Breast epithelium (tissue), 4 donors: ENCODE measurements around the gene GALNTL6. TPM values are rescaled to one million over a fixed set of nuclear protein-coding genes. Genes with fewer than 3 reads are reported as not detected.

Experiments used
- DNase-seq, 2 donors: peaks; one replicate each; pipeline ENCODE4 v3.0.0-alpha.2; 2019; ENCODE audit warnings: low spot score in 2 of 2
- H3K27ac ChIP-seq, 2 donors: fragments of 200-600 bp; sonication (generic) in 1 of 2; one replicate each; pipeline ENCODE4 v1.5.1; 2016 to 2019; ENCODE audit warnings: mild to moderate bottlenecking in 1 of 2
- H3K27me3 ChIP-seq, 2 donors: fragments of 200-600 bp; sonication (generic) in 1 of 2; one replicate each; pipeline versions ENCODE4 v1.5.1 to v1.6.0; 2017 to 2019; ENCODE audit warnings: control low read depth in 1 of 2, mild to moderate bottlenecking in 1 of 2
- H3K36me3 ChIP-seq: fragments of 200-600 bp; one replicate; pipeline ENCODE4 v1.5.1; 2019
- H3K4me1 ChIP-seq, 2 donors: fragments of 200-600 bp; sonication (generic); one replicate each; pipeline ENCODE4 v1.5.1; 2016 to 2019; ENCODE audit warnings: control low read depth in 1 of 2
- H3K4me3 ChIP-seq, 3 donors: fragments of 200-600 bp; sonication (generic); 1 replicate in 2 of 3; 2 replicates in 1 of 3; pipeline ENCODE4 v1.5.1; 2016 to 2019; ENCODE audit warnings: mild to moderate bottlenecking in 3 of 3, moderate library complexity in 2 of 3
- H3K9me3 ChIP-seq, 2 donors: fragments of 200-600 bp; sonication (generic) in 1 of 2; one replicate each; pipeline ENCODE4 v1.5.1; 2016 to 2019; ENCODE audit warnings: control low read depth in 1 of 2
- CTCF ChIP-seq, 3 donors: fragments of 450-650 bp; IDR thresholded peaks; one replicate each; pipeline ENCODE4 v1.5.1; 2016 to 2017; ENCODE audit warnings: antibody characterized with exemption in 3 of 3, mild to moderate bottlenecking in 3 of 3, moderate library complexity in 3 of 3
- POLR2A ChIP-seq: fragments of 450-650 bp; IDR thresholded peaks from one replicate; pipeline ENCODE4 v1.6.1; 2016; ENCODE audit warnings: antibody characterized with exemption, mild to moderate bottlenecking, moderate library complexity
- POLR2AphosphoS5 ChIP-seq, 3 donors: sonication (generic); formaldehyde crosslinking; IDR thresholded peaks; one replicate each; pipeline ENCODE4 v1.6.1; 2017; ENCODE audit warnings: antibody characterized with exemption in 3 of 3
- intact Hi-C: fragments of 100-400 bp; cut with DNase I; formaldehyde crosslinking; loops from one replicate; pipeline ENCODE4 v1.15.1; 2023; ENCODE audit warnings: low total_unique reads
- total RNA-seq, 3 donors: library from RNA; depleted of rRNA; stranded (reverse); fragments of >200 nt; gene quantifications; one replicate each; pipeline ENCODE4 v1.1.0, GENCODE V29; 2016

The GALNTL6 gene
- total RNA-seq, 3 donors from 2014 or later, result 0.29 to 0.98 TPM; not detected in 1

DNA sequence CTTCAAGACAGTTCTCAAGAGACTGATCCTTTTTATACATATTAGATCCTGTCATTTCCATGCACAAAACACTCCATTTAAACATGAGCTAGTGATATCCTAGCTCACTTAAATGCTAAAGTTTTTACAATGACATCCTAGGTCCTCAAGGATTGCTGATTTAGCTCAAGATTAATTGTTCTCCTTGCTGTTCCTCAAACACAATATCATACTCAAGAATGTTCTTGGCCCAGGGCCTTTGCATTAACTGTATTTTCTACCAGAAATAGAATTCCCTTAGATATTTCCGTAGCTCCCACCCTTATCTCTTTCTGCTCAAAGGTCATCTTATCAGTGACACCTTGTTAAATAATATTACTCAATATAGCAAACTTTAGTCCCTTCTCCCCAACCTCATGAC is 270.1 kb downstream of the GALNTL6 start:
- no peak overlapping the region for H3K4me3 ChIP-seq
- no peaks in the 10 kb centered on the region for H3K27me3 ChIP-seq
- H3K27ac ChIP-seq, result no peak overlapping the region
- peaks cover 0 to 4% of the 10 kb centered on the region in 2 donors for H3K9me3 ChIP-seq
- no peaks in the 10 kb centered on the region for H3K4me1 ChIP-seq
- no peaks in the 10 kb centered on the region for H3K36me3 ChIP-seq
- intact Hi-C loops, result no loop called here
- no peak for DNase-seq
- no peak for TF ChIP-seq CTCF (IDR thresholded peaks at IDR 0.05)
- no peak for TF ChIP-seq POLR2A
- TF ChIP-seq POLR2AphosphoS5 (IDR thresholded peaks at IDR 0.05), result no peak

DNA sequence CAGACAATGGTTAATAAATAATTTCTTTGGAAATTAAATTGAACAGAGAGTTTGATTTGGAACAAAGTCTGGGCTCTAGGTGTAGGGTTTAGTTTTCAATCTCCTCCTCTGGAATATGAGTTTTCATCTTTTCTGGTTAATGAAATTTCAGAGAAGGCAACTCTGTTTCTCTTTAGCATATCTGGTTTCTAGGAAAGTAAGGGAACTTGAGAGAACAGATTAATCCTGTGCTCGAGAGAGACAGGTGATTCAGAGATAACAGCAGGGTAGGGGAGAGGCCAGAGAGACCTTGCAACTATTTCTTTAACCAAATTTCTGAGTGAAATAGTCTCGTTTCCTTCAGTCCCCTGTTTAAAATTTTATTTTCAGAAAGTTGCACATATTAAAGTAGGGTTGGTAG is 275.4 kb downstream of the GALNTL6 start:
- intact Hi-C loops, result no loop called here
- Histone ChIP-seq H3K4me3 (no peak overlapping the region), H3K4me1 (no peaks in the 10 kb centered on the region), H3K36me3 (no peaks in the 10 kb centered on the region), H3K27me3 (no peaks in the 10 kb centered on the region), H3K27ac (no peak overlapping the region), H3K9me3 (peaks cover 0 to 8% of the 10 kb centered on the region in 2 donors)
- no peak for DNase-seq
- TF ChIP-seq POLR2AphosphoS5 (IDR thresholded peaks at IDR 0.05), result no peak
- no peak for TF ChIP-seq POLR2A
- TF ChIP-seq CTCF (IDR thresholded peaks at IDR 0.05), result no peak

DNA sequence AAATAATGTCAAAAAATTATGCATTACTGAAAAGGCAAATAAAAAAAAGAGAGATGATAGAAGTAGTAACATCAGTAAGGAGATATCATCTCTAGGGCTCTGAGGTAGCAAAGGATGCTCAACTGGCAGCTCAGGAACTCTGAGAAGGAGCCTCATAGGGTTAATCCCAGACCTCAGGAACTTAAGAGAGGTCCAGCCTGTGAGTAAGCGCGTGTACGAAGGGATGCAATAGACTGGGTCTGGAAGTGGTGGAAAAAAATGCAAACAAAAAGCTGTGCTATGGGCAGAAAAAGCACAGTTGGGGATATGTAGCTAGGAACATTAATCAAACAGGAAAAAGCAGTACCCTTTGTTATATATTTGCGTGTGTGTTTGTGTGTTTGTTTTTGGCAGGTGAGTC is 282.0 kb downstream of the GALNTL6 start:
- no peak for TF ChIP-seq POLR2A
- no peak for TF ChIP-seq CTCF (IDR thresholded peaks at IDR 0.05)
- no peak for TF ChIP-seq POLR2AphosphoS5 (IDR thresholded peaks at IDR 0.05)
- Histone ChIP-seq H3K36me3 (no peaks in the 10 kb centered on the region), H3K9me3 (peaks cover 0 to under 1% of the 10 kb centered on the region in 2 donors), H3K27ac (no peak overlapping the region), H3K4me1 (no peaks in the 10 kb centered on the region), H3K27me3 (no peaks in the 10 kb centered on the region), H3K4me3 (no peak overlapping the region)
- intact Hi-C loops, result no loop called here
- DNase-seq, result no peak

DNA sequence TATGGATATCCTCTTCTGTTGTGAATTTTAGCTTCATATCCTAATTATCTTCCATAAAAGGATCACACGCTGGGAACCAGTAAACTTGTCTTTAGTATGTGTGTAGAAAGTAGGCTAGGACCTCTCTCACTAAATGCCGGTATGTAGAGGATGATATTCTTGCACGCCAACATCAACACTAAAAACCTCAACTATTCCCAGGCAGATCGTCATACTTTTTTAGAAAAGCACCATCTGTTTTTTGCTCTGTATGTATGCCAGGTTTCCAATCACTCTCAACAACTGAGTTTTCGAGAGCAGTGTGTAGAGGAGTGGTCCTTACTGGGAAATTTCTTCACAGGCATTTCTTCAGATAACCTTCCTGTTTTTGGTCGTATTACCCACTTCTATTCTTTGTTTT is 283.6 kb downstream of the GALNTL6 start:
- H3K27me3 ChIP-seq, result no peaks in the 10 kb centered on the region
- H3K9me3 ChIP-seq, result no peaks in the 10 kb centered on the region
- no peak for DNase-seq
- peaks cover 3% of the 10 kb centered on the region for H3K36me3 ChIP-seq
- H3K4me3 ChIP-seq, result no peak overlapping the region
- no peaks in the 10 kb centered on the region for H3K4me1 ChIP-seq
- H3K27ac ChIP-seq, result no peak overlapping the region
- intact Hi-C loops, result no loop called here
- TF ChIP-seq CTCF (IDR thresholded peaks at IDR 0.05), result no peak
- TF ChIP-seq POLR2A, result no peak
- no peak for TF ChIP-seq POLR2AphosphoS5 (IDR thresholded peaks at IDR 0.05)

GRCh38 chr4:172099376-172099775 is 286.2 kb downstream of the GALNTL6 start:
- H3K36me3 ChIP-seq, result peaks cover 4% of the 10 kb centered on the region
- no peak overlapping the region for H3K27ac ChIP-seq
- H3K27me3 ChIP-seq, result no peaks in the 10 kb centered on the region
- no peak for DNase-seq
- TF ChIP-seq CTCF (IDR thresholded peaks at IDR 0.05), result no peak
- no peak for TF ChIP-seq POLR2A
- TF ChIP-seq POLR2AphosphoS5 (IDR thresholded peaks at IDR 0.05), result no peak
- H3K4me1 ChIP-seq, result no peaks in the 10 kb centered on the region
- intact Hi-C loops, result no loop called here
- H3K4me3 ChIP-seq, result no peak overlapping the region
- H3K9me3 ChIP-seq, result no peaks in the 10 kb centered on the region
